ENCODE data around the gene SLC5A10.

- TF ChIP-seq TAF1 (IDR thresholded peaks at IDR 0.05; ENCODE audit: borderline replicate concordance, low read depth, low read length) (no peak), FOXJ3 (CRISPR knock-in tag; IDR thresholded peaks at IDR 0.05) (no peak), EZH2phosphoT487 (IDR thresholded peaks at IDR 0.05; ENCODE audit: borderline replicate concordance, low read depth) (no peak), EP300 (IDR thresholded peaks at IDR 0.05; ENCODE audit: borderline replicate concordance in 1 of 2, low read depth in 1 of 2, low read length in 1 of 2) (no peak)
- TF ChIP-seq, protein P1, sequence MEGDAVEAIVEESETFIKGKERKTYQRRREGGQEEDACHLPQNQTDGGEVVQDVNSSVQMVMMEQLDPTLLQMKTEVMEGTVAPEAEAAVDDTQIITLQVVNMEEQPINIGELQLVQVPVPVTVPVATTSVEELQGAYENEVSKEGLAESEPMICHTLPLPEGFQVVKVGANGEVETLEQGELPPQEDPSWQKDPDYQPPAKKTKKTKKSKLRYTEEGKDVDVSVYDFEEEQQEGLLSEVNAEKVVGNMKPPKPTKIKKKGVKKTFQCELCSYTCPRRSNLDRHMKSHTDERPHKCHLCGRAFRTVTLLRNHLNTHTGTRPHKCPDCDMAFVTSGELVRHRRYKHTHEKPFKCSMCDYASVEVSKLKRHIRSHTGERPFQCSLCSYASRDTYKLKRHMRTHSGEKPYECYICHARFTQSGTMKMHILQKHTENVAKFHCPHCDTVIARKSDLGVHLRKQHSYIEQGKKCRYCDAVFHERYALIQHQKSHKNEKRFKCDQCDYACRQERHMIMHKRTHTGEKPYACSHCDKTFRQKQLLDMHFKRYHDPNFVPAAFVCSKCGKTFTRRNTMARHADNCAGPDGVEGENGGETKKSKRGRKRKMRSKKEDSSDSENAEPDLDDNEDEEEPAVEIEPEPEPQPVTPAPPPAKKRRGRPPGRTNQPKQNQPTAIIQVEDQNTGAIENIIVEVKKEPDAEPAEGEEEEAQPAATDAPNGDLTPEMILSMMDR (IDR thresholded peaks at IDR 0.05): no peak
Observed at GRCh38 chr17:19017804-19018599, 66.0 kb downstream of the SLC5A10 start.
